ENCODE results near the gene RPH3AL. TPM values are rescaled to one million over a fixed set of nuclear protein-coding genes. Genes with fewer than 3 reads are reported as not detected.
"Not testable (repeated sequence)": the region's sequence is repeated elsewhere in the genome, so short reads cannot be mapped to it uniquely, and the experiment has no call there.

Gene RPH3AL
- polyA plus RNA-seq, 4 donors: 10.5 to 18.8 (median 12.0) TPM

DNA sequence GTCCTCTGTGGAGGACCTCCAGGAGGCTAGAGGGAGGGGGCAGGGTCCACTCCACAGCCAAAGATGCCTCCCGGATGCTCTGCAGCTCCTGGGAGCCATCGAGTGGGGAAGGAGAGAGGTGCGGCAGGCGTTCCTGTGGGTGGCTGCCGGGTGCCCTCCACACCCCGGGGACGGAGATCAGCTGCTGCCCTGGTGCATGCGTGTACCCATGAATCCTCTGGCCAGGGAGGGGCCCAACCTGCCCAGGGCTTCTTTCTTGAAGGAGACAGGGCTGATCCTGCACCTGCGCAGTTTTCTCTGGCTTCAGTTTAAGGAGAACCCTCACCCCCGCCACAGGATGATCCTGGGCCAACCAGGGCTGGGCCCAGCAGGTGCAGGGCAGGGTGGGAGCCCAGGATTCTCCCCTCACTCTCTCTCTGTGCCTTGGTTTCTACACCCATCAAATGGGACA, 137.7 kb downstream of the RPH3AL start:
- FAIRE-seq (no peak), DNase-seq (peak in 1 of 2 donors; percentile 64)
- H3K27ac ChIP-seq (ENCODE audit: low read depth in 1 of 3, low read length in 2 of 3): no peak overlapping the region
- H3K27me3 ChIP-seq (ENCODE audit: control insufficient read depth in 3 of 3, insufficient read depth in 3 of 3, low read length in 3 of 3): no peaks in the 10 kb centered on the region
- H3K9me3 ChIP-seq (ENCODE audit: control insufficient read depth in 2 of 2, insufficient read depth in 1 of 2, low read depth in 1 of 2, low read length in 1 of 2): peaks cover 0 to 5% of the 10 kb centered on the region in 2 donors
- H3K4me3 ChIP-seq (ENCODE audit: low read depth in 1 of 3, low read length in 3 of 3): peak overlapping the region in 2 of 3 donors; percentile 49 to 69
- peaks cover 0 to 28% (median 0%) of the 10 kb centered on the region in 3 donors for H3K36me3 ChIP-seq (ENCODE audit: control insufficient read depth in 3 of 3, insufficient read depth in 2 of 3, low read depth in 1 of 3, low read length in 3 of 3)
- WGBS, 3 donors: 48 to 93% (median 71%) methylated on average over 10 of the region's 10 CpGs
- no peaks in the 10 kb centered on the region for H3K4me1 ChIP-seq (ENCODE audit: control insufficient read depth in 3 of 3, insufficient read depth in 2 of 3, low read depth in 1 of 3, low read length in 2 of 3)

DNA sequence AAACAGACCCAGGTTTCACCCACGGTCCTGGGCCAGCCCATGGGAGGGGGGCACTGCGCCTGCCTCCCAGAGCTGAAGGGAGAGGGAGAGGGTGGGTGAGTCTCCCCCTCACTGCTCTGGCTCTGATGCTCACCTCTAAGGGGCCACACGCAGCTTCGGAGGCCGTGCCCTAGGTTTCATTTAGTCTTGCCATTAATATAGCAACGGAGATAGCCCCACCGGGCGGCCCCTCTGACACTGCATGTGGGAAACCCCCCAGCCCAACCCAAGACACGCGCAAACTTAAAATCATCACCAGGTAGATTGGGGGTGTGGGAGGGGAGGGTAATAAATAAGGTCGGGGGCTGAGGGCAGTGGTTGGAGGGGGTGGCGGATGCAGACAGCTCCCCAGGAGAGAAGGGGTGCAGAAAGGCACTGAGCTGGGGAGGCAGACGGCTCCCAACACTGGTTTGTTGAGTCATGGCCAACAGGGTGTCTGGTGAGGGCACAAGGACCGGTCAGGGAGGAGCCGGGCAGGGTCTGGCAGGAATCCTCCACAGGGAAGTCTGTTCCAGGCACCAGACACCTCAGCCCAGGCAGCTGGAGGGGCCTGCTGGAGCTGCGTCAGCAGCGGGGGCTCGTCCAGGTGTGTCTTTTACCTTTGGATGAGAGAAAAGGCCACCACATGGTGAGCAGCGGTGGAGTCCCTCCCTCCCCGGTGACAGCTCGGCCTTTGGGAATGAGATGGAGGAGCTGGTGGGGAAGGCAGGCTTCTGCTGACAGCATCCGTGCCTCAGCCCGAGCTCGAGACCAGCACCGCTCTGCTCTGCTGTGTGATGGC, 139.1 kb downstream of the RPH3AL start:
- no peaks in the 10 kb centered on the region for H3K27me3 ChIP-seq (ENCODE audit: control insufficient read depth in 3 of 3, insufficient read depth in 3 of 3, low read length in 3 of 3)
- 91 to 94% (median 93%) methylated on average over 25 of the region's 25 CpGs for WGBS, 3 donors
- H3K4me3 ChIP-seq (ENCODE audit: low read depth in 1 of 3, low read length in 3 of 3): no peak overlapping the region
- FAIRE-seq (no peak), DNase-seq (no peak)
- H3K4me1 ChIP-seq (ENCODE audit: control insufficient read depth in 3 of 3, insufficient read depth in 2 of 3, low read depth in 1 of 3, low read length in 2 of 3): no peaks in the 10 kb centered on the region
- no peak overlapping the region for H3K27ac ChIP-seq (ENCODE audit: low read depth in 1 of 3, low read length in 2 of 3)
- H3K9me3 ChIP-seq (ENCODE audit: control insufficient read depth in 2 of 2, insufficient read depth in 1 of 2, low read depth in 1 of 2, low read length in 1 of 2): peaks cover 0 to 10% of the 10 kb centered on the region in 2 donors
- peaks cover 0 to 24% (median 0%) of the 10 kb centered on the region in 3 donors for H3K36me3 ChIP-seq (ENCODE audit: control insufficient read depth in 3 of 3, insufficient read depth in 2 of 3, low read depth in 1 of 3, low read length in 3 of 3)

DNA sequence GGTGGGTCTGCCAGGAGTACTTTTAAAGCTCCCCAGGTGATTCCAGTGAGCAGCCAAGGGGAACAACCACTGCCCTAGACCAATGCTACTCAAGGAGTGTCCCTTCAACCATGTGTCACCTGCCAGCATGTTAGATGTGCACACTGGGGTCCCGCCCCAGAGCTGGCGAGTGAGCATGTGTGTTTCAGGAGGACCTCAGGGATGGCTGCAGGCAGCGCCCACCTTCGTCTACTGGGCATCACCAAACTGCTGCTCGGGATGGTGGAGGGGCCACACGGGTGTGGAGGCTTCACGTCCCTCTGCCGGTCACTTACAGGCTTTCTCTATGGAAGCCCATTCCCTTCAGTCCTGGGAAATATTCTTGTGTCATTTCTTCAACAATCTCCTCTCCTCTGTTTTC, 142.2 kb downstream of the RPH3AL start:
- Histone ChIP-seq H3K27ac (ENCODE audit: low read depth in 1 of 3, low read length in 2 of 3) (no peak overlapping the region), H3K36me3 (ENCODE audit: control insufficient read depth in 3 of 3, insufficient read depth in 2 of 3, low read depth in 1 of 3, low read length in 3 of 3) (peaks cover 0 to 24% (median 0%) of the 10 kb centered on the region in 3 donors), H3K9me3 (ENCODE audit: control insufficient read depth in 2 of 2, insufficient read depth in 1 of 2, low read depth in 1 of 2, low read length in 1 of 2) (peaks cover 0 to 15% of the 10 kb centered on the region in 2 donors), H3K4me1 (ENCODE audit: control insufficient read depth in 3 of 3, insufficient read depth in 2 of 3, low read depth in 1 of 3, low read length in 2 of 3) (no peaks in the 10 kb centered on the region), H3K27me3 (ENCODE audit: control insufficient read depth in 3 of 3, insufficient read depth in 3 of 3, low read length in 3 of 3) (no peaks in the 10 kb centered on the region), H3K4me3 (ENCODE audit: low read depth in 1 of 3, low read length in 3 of 3) (no peak overlapping the region)
- no peak for DNase-seq
- 90 to 96% (median 93%) methylated on average over 8 of the region's 8 CpGs for WGBS, 3 donors
- FAIRE-seq: no peak

DNA sequence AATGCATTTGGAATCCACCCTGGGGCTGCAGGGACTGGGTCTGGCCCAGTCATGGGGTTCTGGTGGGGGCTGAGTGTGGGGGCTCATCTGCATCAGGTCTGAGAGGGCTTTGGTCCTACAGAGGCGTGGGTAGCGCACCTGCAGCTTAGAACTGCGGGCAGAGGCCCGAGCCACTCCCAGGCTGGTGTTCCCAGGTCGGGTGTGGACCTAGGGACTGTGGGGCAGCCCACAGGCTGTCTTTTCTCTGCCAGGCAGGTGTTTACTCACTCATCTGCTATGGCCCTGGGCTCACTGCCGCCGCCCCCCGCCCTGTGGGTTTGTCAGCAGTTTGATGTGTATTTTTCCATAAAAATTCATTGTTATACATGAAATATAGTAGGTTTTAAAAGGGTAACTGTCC, 144.2 kb downstream of the RPH3AL start:
- Histone ChIP-seq H3K36me3 (ENCODE audit: control insufficient read depth in 3 of 3, insufficient read depth in 2 of 3, low read depth in 1 of 3, low read length in 3 of 3) (peaks cover 0 to 18% (median 0%) of the 10 kb centered on the region in 3 donors), H3K4me1 (ENCODE audit: control insufficient read depth in 3 of 3, insufficient read depth in 2 of 3, low read depth in 1 of 3, low read length in 2 of 3) (no peaks in the 10 kb centered on the region), H3K27ac (ENCODE audit: low read depth in 1 of 3, low read length in 2 of 3) (no peak overlapping the region), H3K4me3 (ENCODE audit: low read depth in 1 of 3, low read length in 3 of 3) (no peak overlapping the region), H3K27me3 (ENCODE audit: control insufficient read depth in 3 of 3, insufficient read depth in 3 of 3, low read length in 3 of 3) (no peaks in the 10 kb centered on the region), H3K9me3 (ENCODE audit: control insufficient read depth in 2 of 2, insufficient read depth in 1 of 2, low read depth in 1 of 2, low read length in 1 of 2) (peaks cover 0 to 15% of the 10 kb centered on the region in 2 donors)
- FAIRE-seq (no peak), DNase-seq (no peak)
- WGBS, 3 donors: 50 to 84% (median 60%) methylated on average over 7 to 8 of the region's 8 CpGs

DNA sequence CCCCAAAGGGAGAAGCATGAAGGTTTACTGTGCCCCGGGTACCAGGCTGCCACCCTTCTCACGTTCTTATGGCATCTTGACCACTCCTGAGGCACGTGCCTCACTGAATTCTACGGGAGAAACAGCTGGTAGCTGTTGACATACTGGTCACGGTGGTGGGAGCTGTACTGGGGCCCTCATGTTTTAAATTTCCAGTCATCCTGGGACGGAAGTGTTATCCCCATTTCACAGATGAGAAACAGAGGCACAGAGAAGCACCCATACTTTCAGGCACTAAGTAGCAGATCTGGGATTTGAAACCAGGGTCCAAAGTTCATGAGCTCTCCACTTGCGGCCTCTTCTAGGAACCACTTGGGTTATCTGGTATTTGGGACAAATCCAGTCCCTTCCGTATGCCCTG, 144.8 kb downstream of the RPH3AL start:
- H3K27ac ChIP-seq (ENCODE audit: low read depth in 1 of 3, low read length in 2 of 3): no peak overlapping the region
- WGBS, 3 donors: 78 to 87% (median 80%) methylated on average over 8 of the region's 8 CpGs
- no peaks in the 10 kb centered on the region for H3K4me1 ChIP-seq (ENCODE audit: control insufficient read depth in 3 of 3, insufficient read depth in 2 of 3, low read depth in 1 of 3, low read length in 2 of 3)
- H3K9me3 ChIP-seq (ENCODE audit: control insufficient read depth in 2 of 2, insufficient read depth in 1 of 2, low read depth in 1 of 2, low read length in 1 of 2): peaks cover 0 to 15% of the 10 kb centered on the region in 2 donors
- FAIRE-seq (no peak), DNase-seq (no peak)
- H3K27me3 ChIP-seq (ENCODE audit: control insufficient read depth in 3 of 3, insufficient read depth in 3 of 3, low read length in 3 of 3): peaks cover 0 to under 1% (median 0%) of the 10 kb centered on the region in 3 donors
- H3K4me3 ChIP-seq (ENCODE audit: low read depth in 1 of 3, low read length in 3 of 3): no peak overlapping the region
- peaks cover 0 to 13% (median 0%) of the 10 kb centered on the region in 3 donors for H3K36me3 ChIP-seq (ENCODE audit: control insufficient read depth in 3 of 3, insufficient read depth in 2 of 3, low read depth in 1 of 3, low read length in 3 of 3)

DNA sequence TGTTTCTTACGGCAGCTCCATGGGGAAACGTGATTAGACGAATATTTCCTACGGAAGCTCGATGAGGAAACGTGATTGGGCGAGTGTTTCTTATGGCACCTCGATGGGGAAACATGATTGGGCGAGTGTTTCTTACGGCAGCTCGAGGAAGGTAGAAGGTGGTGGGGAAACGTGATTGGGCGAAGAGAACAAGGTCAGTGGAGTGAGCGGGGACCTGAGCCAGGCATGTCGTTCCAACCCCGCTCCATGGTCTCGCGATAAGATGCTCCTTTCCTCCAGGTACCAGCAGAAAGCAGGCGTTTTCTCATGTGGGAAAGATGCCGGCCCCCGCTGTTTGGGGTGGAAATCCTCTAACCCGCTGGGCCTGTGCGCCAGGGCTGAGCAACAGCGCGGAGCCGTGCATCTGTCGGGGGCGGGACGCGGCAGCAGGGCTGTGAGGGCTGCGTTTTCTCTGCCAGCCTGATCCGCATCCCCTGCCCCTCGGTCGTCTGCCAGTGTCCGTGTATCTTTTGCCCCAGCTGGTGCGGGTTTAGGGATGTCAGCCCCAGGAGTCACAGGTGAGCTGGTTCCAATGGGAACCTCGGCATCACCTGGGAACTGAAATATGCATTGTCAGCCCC, 145.6 kb downstream of the RPH3AL start:
- 76 to 92% (median 77%) methylated on average over 37 of the region's 37 CpGs for WGBS, 3 donors
- H3K27me3 ChIP-seq (ENCODE audit: control insufficient read depth in 3 of 3, insufficient read depth in 3 of 3, low read length in 3 of 3): peaks cover 0 to 4% (median 0%) of the 10 kb centered on the region in 3 donors
- H3K9me3 ChIP-seq (ENCODE audit: control insufficient read depth in 2 of 2, insufficient read depth in 1 of 2, low read depth in 1 of 2, low read length in 1 of 2): peaks cover 0 to 15% of the 10 kb centered on the region in 2 donors
- peaks cover 0 to 7% (median 0%) of the 10 kb centered on the region in 3 donors for H3K36me3 ChIP-seq (ENCODE audit: control insufficient read depth in 3 of 3, insufficient read depth in 2 of 3, low read depth in 1 of 3, low read length in 3 of 3)
- H3K4me3 ChIP-seq (ENCODE audit: low read depth in 1 of 3, low read length in 3 of 3): no peak overlapping the region
- FAIRE-seq (no peak), DNase-seq (no peak)
- no peaks in the 10 kb centered on the region for H3K4me1 ChIP-seq (ENCODE audit: control insufficient read depth in 3 of 3, insufficient read depth in 2 of 3, low read depth in 1 of 3, low read length in 2 of 3)
- H3K27ac ChIP-seq (ENCODE audit: low read depth in 1 of 3, low read length in 2 of 3): no peak overlapping the region

DNA sequence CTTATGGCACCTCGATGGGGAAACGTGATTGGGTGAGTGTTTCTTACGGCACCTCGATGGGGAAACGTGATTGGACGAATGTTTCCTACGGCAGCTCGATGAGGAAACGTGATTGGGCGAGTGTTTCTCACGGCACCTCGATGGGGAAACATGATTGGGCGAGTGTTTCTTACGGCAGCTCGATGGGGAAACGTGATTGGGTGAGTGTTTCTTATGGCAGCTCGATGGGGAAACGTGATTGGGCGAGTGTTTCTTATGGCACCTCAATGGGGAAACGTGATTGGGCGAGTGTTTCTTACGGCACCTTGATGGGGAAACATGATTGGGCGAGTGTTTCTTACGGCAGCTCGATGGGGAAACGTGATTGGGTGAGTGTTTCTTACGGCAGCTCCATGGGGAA, 146.1 kb downstream of the RPH3AL start:
- H3K27ac ChIP-seq (ENCODE audit: low read depth in 1 of 3, low read length in 2 of 3); H3K36me3 ChIP-seq (ENCODE audit: control insufficient read depth in 3 of 3, insufficient read depth in 2 of 3, low read depth in 1 of 3, low read length in 3 of 3); FAIRE-seq; H3K4me3 ChIP-seq (ENCODE audit: low read depth in 1 of 3, low read length in 3 of 3); DNase-seq; H3K4me1 ChIP-seq (ENCODE audit: control insufficient read depth in 3 of 3, insufficient read depth in 2 of 3, low read depth in 1 of 3, low read length in 2 of 3); H3K27me3 ChIP-seq (ENCODE audit: control insufficient read depth in 3 of 3, insufficient read depth in 3 of 3, low read length in 3 of 3): not testable (repeated sequence)
- 95 to 96% (median 96%) methylated on average over 27 of the region's 27 CpGs for WGBS, 3 donors
- peaks cover 0 to 15% of the 10 kb centered on the region in 2 donors for H3K9me3 ChIP-seq (ENCODE audit: control insufficient read depth in 2 of 2, insufficient read depth in 1 of 2, low read depth in 1 of 2, low read length in 1 of 2)

DNA sequence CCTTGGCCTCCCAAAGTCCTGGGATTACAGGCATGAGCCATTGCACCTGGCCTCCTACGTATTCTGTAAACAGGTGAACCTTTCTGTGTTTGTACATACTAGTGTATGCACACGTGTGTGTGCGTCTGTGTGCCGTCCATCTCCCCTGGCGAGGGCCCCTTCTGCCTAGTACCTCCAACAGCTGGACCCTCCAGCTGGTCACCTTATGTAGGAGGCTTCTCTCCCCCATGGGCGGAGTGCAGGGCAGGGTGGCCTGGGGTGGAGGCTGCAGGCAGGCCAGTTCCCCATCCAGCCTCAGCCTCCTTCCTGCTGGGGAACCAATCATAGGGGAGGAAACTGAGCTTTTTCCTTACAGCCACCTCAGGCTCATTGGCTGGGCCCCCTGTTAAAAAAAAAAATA, 146.8 kb downstream of the RPH3AL start:
- WGBS, 3 donors: 76 to 80% (median 79%) methylated on average over 6 of the region's 6 CpGs
- Histone ChIP-seq H3K27me3 (ENCODE audit: control insufficient read depth in 3 of 3, insufficient read depth in 3 of 3, low read length in 3 of 3) (peaks cover 0 to 7% (median 0%) of the 10 kb centered on the region in 3 donors), H3K4me3 (ENCODE audit: low read depth in 1 of 3, low read length in 3 of 3) (no peak overlapping the region), H3K36me3 (ENCODE audit: control insufficient read depth in 3 of 3, insufficient read depth in 2 of 3, low read depth in 1 of 3, low read length in 3 of 3) (peaks cover 0 to 3% (median 0%) of the 10 kb centered on the region in 3 donors), H3K4me1 (ENCODE audit: control insufficient read depth in 3 of 3, insufficient read depth in 2 of 3, low read depth in 1 of 3, low read length in 2 of 3) (no peaks in the 10 kb centered on the region), H3K9me3 (ENCODE audit: control insufficient read depth in 2 of 2, insufficient read depth in 1 of 2, low read depth in 1 of 2, low read length in 1 of 2) (peaks cover 0 to 13% of the 10 kb centered on the region in 2 donors), H3K27ac (ENCODE audit: low read depth in 1 of 3, low read length in 2 of 3) (no peak overlapping the region)
- DNase-seq (no peak), FAIRE-seq (no peak)
